Mesothelial cell of epicardium (in vitro differentiated cells): Measurements from ENCODE around the gene CNNM4. TPM values are rescaled to one million over a fixed set of nuclear protein-coding genes. Genes with fewer than 3 reads are reported as not detected.
A peak's percentile ranks its signal among the peaks of the same experiment; 100 is the strongest.

ENCODE experiments used
- DNase-seq, 2 experiments: peaks; one replicate each; pipeline ENCODE4 v3.0.0; 2021; ENCODE audit warnings: low spot score in 2 of 2; ENCODE audit not compliant: unreplicated experiment in 2 of 2
- H3K27ac Mint-ChIP-seq: 2 replicates; pipeline ENCODE4 v1.8.0; 2021; ENCODE audit warnings: mixed read lengths
- H3K27me3 Mint-ChIP-seq: 2 replicates; pipeline ENCODE4 v1.8.0; 2021; ENCODE audit warnings: low read depth, mixed read lengths
- H3K36me3 Mint-ChIP-seq: 2 replicates; pipeline ENCODE4 v1.8.0; 2021; ENCODE audit warnings: mixed read lengths
- H3K4me1 Mint-ChIP-seq: 2 replicates; pipeline ENCODE4 v1.8.0; 2021; ENCODE audit warnings: mixed read lengths
- H3K4me3 Mint-ChIP-seq: 2 replicates; pipeline ENCODE4 v1.8.0; 2021; ENCODE audit warnings: mild to moderate bottlenecking, moderate library complexity, mixed read lengths
- H3K9me3 Mint-ChIP-seq: 2 replicates; pipeline ENCODE4 v1.8.0; 2021; ENCODE audit warnings: mixed read lengths
- total RNA-seq: library from RNA; stranded (reverse); gene quantifications from 3 replicates; pipeline ENCODE4 v1.2.1, GENCODE V29; 2021
- TF ChIP-seq, protein P1 (sequence below): fragments of 200-600 bp; sonication (generic); IDR thresholded peaks from one replicate; pipeline ENCODE4 v1.5.0; 2021; ENCODE audit warnings: antibody characterized with exemption; ENCODE audit not compliant: unreplicated experiment

CNNM4 gene
- total RNA-seq, 1 donor from 2014 or later, result 20.0 TPM

DNA sequence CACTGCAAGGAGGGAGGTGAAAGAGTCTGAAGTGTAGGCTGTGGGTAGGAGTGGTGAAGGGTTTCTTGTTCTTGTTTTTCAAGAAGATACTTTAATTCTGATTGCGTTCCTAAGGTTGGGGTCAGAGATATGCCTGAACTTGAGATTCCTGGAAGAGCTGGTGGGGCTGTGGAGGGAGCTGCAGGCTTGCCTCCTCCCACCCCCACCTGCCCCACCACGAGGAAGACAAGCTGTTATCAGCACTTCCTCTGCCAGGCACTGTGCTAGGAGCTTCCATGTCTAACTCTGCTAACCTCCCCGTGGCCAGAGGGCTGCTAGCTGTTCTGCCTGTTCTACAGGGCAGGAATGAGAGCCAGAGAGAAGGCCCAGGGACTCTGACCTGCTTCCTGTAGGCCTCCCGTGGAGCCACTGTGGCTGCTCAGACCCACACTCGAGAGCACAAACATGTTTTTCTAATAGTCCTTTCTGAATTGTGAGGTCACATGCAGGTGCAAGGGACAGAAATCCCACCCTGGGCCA lies 69.4 kb downstream of the CNNM4 start:
- Mint-ChIP-seq H3K36me3 (peaks cover 22% of the 10 kb centered on the region), H3K27me3 (no peaks in the 10 kb centered on the region), H3K4me3 (no peak overlapping the region), H3K4me1 (peaks cover 23% of the 10 kb centered on the region), H3K27ac (no peak overlapping the region), H3K9me3 (no peaks in the 10 kb centered on the region)
- TF ChIP-seq, protein P1, sequence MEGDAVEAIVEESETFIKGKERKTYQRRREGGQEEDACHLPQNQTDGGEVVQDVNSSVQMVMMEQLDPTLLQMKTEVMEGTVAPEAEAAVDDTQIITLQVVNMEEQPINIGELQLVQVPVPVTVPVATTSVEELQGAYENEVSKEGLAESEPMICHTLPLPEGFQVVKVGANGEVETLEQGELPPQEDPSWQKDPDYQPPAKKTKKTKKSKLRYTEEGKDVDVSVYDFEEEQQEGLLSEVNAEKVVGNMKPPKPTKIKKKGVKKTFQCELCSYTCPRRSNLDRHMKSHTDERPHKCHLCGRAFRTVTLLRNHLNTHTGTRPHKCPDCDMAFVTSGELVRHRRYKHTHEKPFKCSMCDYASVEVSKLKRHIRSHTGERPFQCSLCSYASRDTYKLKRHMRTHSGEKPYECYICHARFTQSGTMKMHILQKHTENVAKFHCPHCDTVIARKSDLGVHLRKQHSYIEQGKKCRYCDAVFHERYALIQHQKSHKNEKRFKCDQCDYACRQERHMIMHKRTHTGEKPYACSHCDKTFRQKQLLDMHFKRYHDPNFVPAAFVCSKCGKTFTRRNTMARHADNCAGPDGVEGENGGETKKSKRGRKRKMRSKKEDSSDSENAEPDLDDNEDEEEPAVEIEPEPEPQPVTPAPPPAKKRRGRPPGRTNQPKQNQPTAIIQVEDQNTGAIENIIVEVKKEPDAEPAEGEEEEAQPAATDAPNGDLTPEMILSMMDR, result no peak
- no peak for DNase-seq

DNA sequence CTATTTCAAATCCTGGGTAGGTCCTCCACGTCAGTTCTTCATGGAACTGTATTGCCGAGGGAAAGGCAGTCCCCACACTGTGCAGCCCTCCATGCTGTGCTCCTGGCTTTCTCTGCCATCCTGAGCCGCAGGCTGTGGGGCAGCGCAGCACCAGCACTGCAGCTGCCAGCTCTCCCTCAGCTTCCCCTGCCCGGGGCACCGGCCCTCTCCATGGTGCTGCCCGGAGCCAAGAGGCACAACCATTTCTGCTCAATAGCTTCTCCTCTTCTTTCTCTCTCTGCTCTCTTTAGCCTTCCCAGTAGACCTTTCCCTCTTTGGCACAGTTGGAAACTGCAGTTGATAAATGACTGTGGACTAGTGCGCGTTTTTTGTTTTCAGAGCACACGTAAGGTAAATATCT lies 71.0 kb downstream of the CNNM4 start:
- H3K36me3 Mint-ChIP-seq, result peaks cover 27% of the 10 kb centered on the region
- H3K27me3 Mint-ChIP-seq, result no peaks in the 10 kb centered on the region
- H3K27ac Mint-ChIP-seq, result peak overlapping the region; percentile 98
- H3K9me3 Mint-ChIP-seq, result no peaks in the 10 kb centered on the region
- TF ChIP-seq, protein P1, result no peak
- H3K4me1 Mint-ChIP-seq, result peaks cover 23% of the 10 kb centered on the region
- no peak for DNase-seq
- H3K4me3 Mint-ChIP-seq, result no peak overlapping the region

DNA sequence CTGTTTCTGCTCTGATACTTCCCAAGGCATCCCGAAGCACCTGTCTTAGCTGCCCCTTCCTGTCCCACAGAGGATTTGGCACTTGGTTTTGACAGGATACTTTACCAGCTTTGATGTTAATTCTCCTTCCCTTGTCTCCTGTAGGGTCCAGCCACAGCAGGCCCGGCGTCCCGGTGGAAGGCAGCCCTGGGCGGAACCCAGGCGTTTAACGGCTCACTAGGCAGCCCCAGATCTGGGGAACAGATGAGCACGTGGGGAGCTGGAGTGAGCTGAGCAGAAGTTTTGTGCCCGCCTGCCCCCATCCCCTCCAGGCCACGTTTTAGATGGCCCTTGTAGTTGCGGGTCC lies 71.7 kb downstream of the CNNM4 start:
- Mint-ChIP-seq H3K27me3 (no peaks in the 10 kb centered on the region), H3K27ac (peak overlapping the region; percentile 98), H3K9me3 (no peaks in the 10 kb centered on the region), H3K4me3 (no peak overlapping the region), H3K4me1 (peaks cover 23% of the 10 kb centered on the region), H3K36me3 (peaks cover 27% of the 10 kb centered on the region)
- no peak for DNase-seq
- TF ChIP-seq, protein P1, result no peak

GRCh38 chr2:96832754-96833507 lies 72.2 kb downstream of the CNNM4 start:
- Mint-ChIP-seq H3K27ac (peak overlapping the region; percentile 98), H3K27me3 (no peaks in the 10 kb centered on the region), H3K4me3 (peak overlapping the region; percentile 55), H3K4me1 (peaks cover 23% of the 10 kb centered on the region), H3K9me3 (no peaks in the 10 kb centered on the region), H3K36me3 (peaks cover 26% of the 10 kb centered on the region)
- peak; percentile 76 to 85 for DNase-seq
- TF ChIP-seq, protein P1, result no peak

DNA sequence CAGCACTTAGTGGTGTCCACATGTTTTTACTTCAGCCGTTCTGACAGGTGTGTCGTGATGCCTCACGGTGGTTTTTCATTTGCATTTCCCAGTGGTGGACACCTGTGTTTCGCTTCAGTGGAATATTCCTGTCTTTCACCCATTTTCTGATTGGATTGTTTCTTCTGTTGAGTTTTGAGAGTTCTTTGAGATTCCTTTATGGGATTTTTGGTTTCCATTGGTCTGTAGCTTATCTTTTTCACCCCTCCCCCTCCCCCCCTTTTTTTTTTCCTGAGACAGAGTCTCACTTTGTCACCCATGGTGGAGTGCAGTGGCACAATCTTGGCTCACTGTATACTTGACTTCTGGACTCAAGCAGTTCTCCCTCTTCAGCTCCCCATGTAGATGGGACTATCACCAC lies 75.1 kb downstream of the CNNM4 start:
- Mint-ChIP-seq H3K4me3 (no peak overlapping the region), H3K4me1 (peaks cover 23% of the 10 kb centered on the region), H3K27me3 (no peaks in the 10 kb centered on the region), H3K9me3 (no peaks in the 10 kb centered on the region), H3K27ac (no peak overlapping the region), H3K36me3 (peaks cover 15% of the 10 kb centered on the region)
- no peak for DNase-seq
- TF ChIP-seq, protein P1, result no peak
